K562 (cell line): Measurements from ENCODE around the gene RNGTT.

Source experiments
- EP300 ChIP-seq: IDR thresholded peaks from 2 replicates; pipeline ENCODE4 v1.6.1; 2012; ENCODE audit warnings: low read length, improper control_type of control experiment
- KDM4B ChIP-seq, 2 experiments: fragments of 450-650 bp in 1 of 2; sonication (generic) in 1 of 2; IDR thresholded peaks; 2 replicates each; pipeline ENCODE4 v1.6.1; 2016 to 2017; ENCODE audit warnings: borderline replicate concordance in 2 of 2, antibody characterized with exemption in 1 of 2, low read depth in 1 of 2, mild to moderate bottlenecking in 1 of 2
- L3MBTL2 ChIP-seq: fragments of 450-650 bp; IDR thresholded peaks from 2 replicates; pipeline ENCODE4 v1.6.1; 2016; ENCODE audit warnings: mild to moderate bottlenecking, moderate library complexity
- MEF2A ChIP-seq: IDR thresholded peaks from 2 replicates; pipeline ENCODE4 v1.6.1; 2011; ENCODE audit warnings: low read depth, mild to moderate bottlenecking, low read length, moderate library complexity; ENCODE audit not compliant: control insufficient read depth
- POLR2A ChIP-seq: fragments of 450-650 bp; conservative IDR thresholded peaks from 2 replicates; pipeline ENCODE4 v1.6.1; 2016
- SNIP1 ChIP-seq: fragments of 450-650 bp; IDR thresholded peaks from 2 replicates; pipeline ENCODE4 v1.7.1; 2017; ENCODE audit warnings: low read depth, mild to moderate bottlenecking
- ZBED1 ChIP-seq: IDR thresholded peaks from 2 replicates; pipeline ENCODE4 v1.6.1; 2014
- ZBTB8A ChIP-seq: fragments of 450-650 bp; IDR thresholded peaks from 2 replicates; pipeline ENCODE4 v1.6.1; 2018; ENCODE audit warnings: mild to moderate bottlenecking, moderate library complexity; ENCODE audit not compliant: partially characterized antibody
- TF ChIP-seq, protein P1 (sequence below), 3 experiments: IDR thresholded peaks in 2 of 3; conservative IDR thresholded peaks in 1 of 3; 2 replicates each; pipeline ENCODE4 v1.5.1; 2011 to 2012; ENCODE audit warnings: low read length in 3 of 3, mild to moderate bottlenecking in 3 of 3, control low read depth in 2 of 3, improper control_type of control experiment in 1 of 3, inconsistent platforms in 1 of 3, low read depth in 1 of 3, mixed read lengths in 1 of 3, moderate library complexity in 1 of 3; ENCODE audit not compliant: insufficient read depth in 2 of 3

DNA sequence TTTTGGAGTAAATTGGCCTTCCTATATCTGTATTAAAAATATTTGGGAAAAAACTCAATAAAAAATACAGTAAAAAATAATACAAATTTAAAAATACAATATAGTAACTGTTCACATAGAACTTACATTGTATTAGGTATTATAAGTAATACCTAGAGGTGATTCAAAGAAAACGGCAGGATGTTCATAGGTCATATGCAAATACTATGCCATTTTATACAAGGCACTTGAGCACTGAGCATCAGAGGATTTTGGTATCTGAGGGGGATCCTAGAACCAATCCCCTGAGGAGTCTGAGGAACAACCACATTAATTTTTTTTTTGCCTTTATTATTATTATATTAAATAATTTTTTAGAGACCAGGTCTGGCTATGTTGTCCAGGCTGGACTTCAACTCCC lies 41.7 kb downstream of the RNGTT start:
- TF ChIP-seq MEF2A = no peak
- TF ChIP-seq, protein P1, sequence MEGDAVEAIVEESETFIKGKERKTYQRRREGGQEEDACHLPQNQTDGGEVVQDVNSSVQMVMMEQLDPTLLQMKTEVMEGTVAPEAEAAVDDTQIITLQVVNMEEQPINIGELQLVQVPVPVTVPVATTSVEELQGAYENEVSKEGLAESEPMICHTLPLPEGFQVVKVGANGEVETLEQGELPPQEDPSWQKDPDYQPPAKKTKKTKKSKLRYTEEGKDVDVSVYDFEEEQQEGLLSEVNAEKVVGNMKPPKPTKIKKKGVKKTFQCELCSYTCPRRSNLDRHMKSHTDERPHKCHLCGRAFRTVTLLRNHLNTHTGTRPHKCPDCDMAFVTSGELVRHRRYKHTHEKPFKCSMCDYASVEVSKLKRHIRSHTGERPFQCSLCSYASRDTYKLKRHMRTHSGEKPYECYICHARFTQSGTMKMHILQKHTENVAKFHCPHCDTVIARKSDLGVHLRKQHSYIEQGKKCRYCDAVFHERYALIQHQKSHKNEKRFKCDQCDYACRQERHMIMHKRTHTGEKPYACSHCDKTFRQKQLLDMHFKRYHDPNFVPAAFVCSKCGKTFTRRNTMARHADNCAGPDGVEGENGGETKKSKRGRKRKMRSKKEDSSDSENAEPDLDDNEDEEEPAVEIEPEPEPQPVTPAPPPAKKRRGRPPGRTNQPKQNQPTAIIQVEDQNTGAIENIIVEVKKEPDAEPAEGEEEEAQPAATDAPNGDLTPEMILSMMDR (IDR thresholded peaks at IDR 0.05 in 2 of 3, conservative IDR thresholded peaks at IDR 0.05 in 1 of 3; ENCODE audit: insufficient read depth in 2 of 3, low read depth in 1 of 3, low read length in 3 of 3) = no peak
- no peak for TF ChIP-seq POLR2A
- TF ChIP-seq ZBTB8A = no peak
- TF ChIP-seq L3MBTL2 = no peak
- no peak for TF ChIP-seq EP300
- TF ChIP-seq SNIP1 = no peak
- TF ChIP-seq KDM4B (IDR thresholded peaks at IDR 0.05; ENCODE audit: borderline replicate concordance in 2 of 2, low read depth in 1 of 2) = no peak
- TF ChIP-seq ZBED1 = no peak
